IMR-90 (cell line): ENCODE results near the gene CD3E. TPM values are rescaled to one million over a fixed set of nuclear protein-coding genes. Genes with fewer than 3 reads are reported as not detected.

Experiments used
- ATAC-seq: fragments of 200-7000 bp; cut with Tn5 transposase; 2 replicates; pipeline ENCODE4 v1.9.1; 2020; ENCODE audit warnings: low read depth, mild to moderate bottlenecking, moderate library complexity
- BruUV-seq: library from RNA; stranded (reverse); fragments of 400-500 nt; replicated peaks from 2 replicates; lab custom pipeline; 2021; lab: Mats Ljungman, UMichigan
- CTCF ChIA-PET: fragments of 300-600 bp; formaldehyde crosslinking; extraction: SDS; loops from one replicate; lab custom pipeline; 2021; ENCODE audit warnings: antibody characterized with exemption; lab: Yijun Ruan, JAX
- POLR2A ChIA-PET: fragments of 300-600 bp; sonication (Branson Sonifier 250); formaldehyde crosslinking; loops from one replicate; lab custom pipeline; 2022; ENCODE audit warnings: antibody characterized with exemption; ENCODE audit not compliant: unreplicated experiment; lab: Charles Lee
- DNase-seq: peaks from one replicate; pipeline ENCODE4 v3.0.0; 2013
- H2AFZ ChIP-seq: replicated peaks from 2 replicates; pipeline ENCODE3; 2013; ENCODE audit warnings: low read length, mild to moderate bottlenecking; ENCODE audit not compliant: poor library complexity
- H2AK5ac ChIP-seq: 2 replicates; pipeline ENCODE4 v1.6.1; 2013; ENCODE audit warnings: low read depth, low read length, inconsistent platforms
- H2AK9ac ChIP-seq: replicated peaks from 2 replicates; pipeline ENCODE3; 2013; ENCODE audit warnings: mild to moderate bottlenecking, low read depth, low read length, moderate library complexity; ENCODE audit not compliant: poor library complexity
- H2BK120ac ChIP-seq: 2 replicates; pipeline ENCODE4 v1.6.1; 2013; ENCODE audit warnings: low read depth, low read length, inconsistent platforms
- H2BK15ac ChIP-seq: 3 replicates; pipeline ENCODE4 v1.6.1; 2013; ENCODE audit warnings: low read depth, low read length, inconsistent platforms
- H2BK20ac ChIP-seq: 2 replicates; pipeline ENCODE4 v1.6.1; 2013; ENCODE audit warnings: low read depth, mild to moderate bottlenecking, inconsistent platforms, low read length, moderate library complexity
- H2BK5ac ChIP-seq: 2 replicates; pipeline ENCODE4 v1.6.1; 2013; ENCODE audit warnings: mild to moderate bottlenecking, low read depth, low read length, inconsistent platforms; ENCODE audit not compliant: poor library complexity, severe bottlenecking
- H3K14ac ChIP-seq: replicated peaks from 2 replicates; pipeline ENCODE4 v1.6.1; 2013; ENCODE audit warnings: low read depth, low read length, inconsistent platforms
- H3K18ac ChIP-seq: 2 replicates; pipeline ENCODE4 v1.6.1; 2013; ENCODE audit warnings: low read depth, low read length, control low read depth
- H3K23ac ChIP-seq: 2 replicates; pipeline ENCODE4 v1.6.1; 2013; ENCODE audit warnings: low read depth, low read length, inconsistent platforms
- H3K27ac ChIP-seq: 2 replicates; pipeline ENCODE4 v1.5.1; 2013; ENCODE audit warnings: mild to moderate bottlenecking, control low read depth, low read length; ENCODE audit not compliant: insufficient read depth
- H3K27me3 ChIP-seq: 2 replicates; pipeline ENCODE4 v1.6.1; 2013; ENCODE audit warnings: low read length; ENCODE audit not compliant: control insufficient read depth, insufficient read depth
- H3K36me3 ChIP-seq: 2 replicates; pipeline ENCODE4 v1.6.1; 2013; ENCODE audit warnings: low read length, mixed read lengths; ENCODE audit not compliant: control insufficient read depth, insufficient read depth
- H3K4ac ChIP-seq: 2 replicates; pipeline ENCODE4 v1.6.1; 2013; ENCODE audit warnings: low read depth, low read length, inconsistent platforms
- H3K4me1 ChIP-seq: 2 replicates; pipeline ENCODE4 v1.6.1; 2013; ENCODE audit warnings: low read length, mixed read lengths; ENCODE audit not compliant: control insufficient read depth, insufficient read depth
- H3K4me2 ChIP-seq: 2 replicates; pipeline ENCODE4 v1.6.1; 2013; ENCODE audit warnings: low read depth, mild to moderate bottlenecking, control low read depth, low read length, moderate library complexity
- H3K4me3 ChIP-seq: 2 replicates; pipeline ENCODE4 v1.5.1; 2013; ENCODE audit warnings: low read depth, mild to moderate bottlenecking, control low read depth, low read length, moderate library complexity; ENCODE audit not compliant: insufficient read depth
- H3K56ac ChIP-seq: 2 replicates; pipeline ENCODE4 v1.6.1; 2013; ENCODE audit warnings: low read length, inconsistent platforms; ENCODE audit not compliant: insufficient read depth; ENCODE audit errors: extremely low read depth
- H3K79me1 ChIP-seq, 2 experiments: 2 replicates each; pipeline ENCODE4 v1.6.1; 2013; ENCODE audit warnings: low read length in 2 of 2, inconsistent platforms in 1 of 2, low read depth in 1 of 2
- H3K9ac ChIP-seq: 2 replicates; pipeline ENCODE4 v1.6.1; 2013; ENCODE audit warnings: low read depth, low read length, control low read depth
- H3K9me1 ChIP-seq: 2 replicates; pipeline ENCODE4 v1.6.1; 2013; ENCODE audit warnings: low read length, inconsistent platforms; ENCODE audit not compliant: insufficient read depth
- H3K9me3 ChIP-seq: 2 replicates; pipeline ENCODE4 v1.6.1; 2013; ENCODE audit warnings: low read length; ENCODE audit not compliant: control insufficient read depth, insufficient read depth
- H4K20me1 ChIP-seq: 2 replicates; pipeline ENCODE4 v1.6.1; 2013; ENCODE audit warnings: low read length, inconsistent platforms; ENCODE audit not compliant: insufficient read depth
- H4K5ac ChIP-seq: 2 replicates; pipeline ENCODE4 v1.6.1; 2013; ENCODE audit warnings: mild to moderate bottlenecking, low read depth, low read length, control low read depth
- H4K8ac ChIP-seq, 2 experiments: 2 replicates each; pipeline ENCODE4 v1.6.1; 2013; ENCODE audit warnings: low read depth in 2 of 2, low read length in 2 of 2, control low read depth in 1 of 2, inconsistent platforms in 1 of 2
- H4K91ac ChIP-seq: 2 replicates; pipeline ENCODE4 v1.6.1; 2013; ENCODE audit warnings: low read depth, low read length, inconsistent platforms; ENCODE audit not compliant: insufficient read depth
- CHD1 ChIP-seq: IDR thresholded peaks from 2 replicates; pipeline ENCODE4 v1.6.1; 2012; ENCODE audit warnings: low read depth, low read length, improper control_type of control experiment
- FOS ChIP-seq: fragments of 150-350 bp; IDR thresholded peaks from 2 replicates; pipeline ENCODE4 v1.6.1; 2016; ENCODE audit warnings: low read depth, low read length
- MAZ ChIP-seq: IDR thresholded peaks from 2 replicates; pipeline ENCODE4 v1.6.1; 2012; ENCODE audit warnings: low read depth, mild to moderate bottlenecking, low read length, improper control_type of control experiment, moderate library complexity, borderline replicate concordance
- RCOR1 ChIP-seq: IDR thresholded peaks from 2 replicates; pipeline ENCODE4 v1.6.1; 2012; ENCODE audit warnings: mild to moderate bottlenecking, low read length, improper control_type of control experiment; ENCODE audit not compliant: insufficient replicate concordance
- RFX5 ChIP-seq: IDR thresholded peaks from 2 replicates; pipeline ENCODE4 v1.8.0; 2012; ENCODE audit warnings: low read depth, mild to moderate bottlenecking, low read length, moderate library complexity
- WGBS, 2 experiments: methylation state at CpG; one replicate each; pipeline versions ENCODE4 v1.1.5 to v1.1.7; 2013; ENCODE audit warnings: missing lambda C conversion rate in 2 of 2; ENCODE audit not compliant: insufficient read length in 1 of 2; ENCODE audit errors: extremely low coverage in 2 of 2; 5-methylcytosine and 5-hydroxymethylcytosine counted together
- dilution Hi-C: fragments of 300-500 bp; cut with HindIII; formaldehyde crosslinking; loops from one replicate; pipeline ENCODE4 v1.14.3; 2018; ENCODE audit warnings: low sequenced_read_pairs; ENCODE audit not compliant: unreplicated experiment
- in situ Hi-C: fragments of 300-500 bp; cut with MboI; formaldehyde crosslinking; loops from 3 replicates; pipeline ENCODE4 v1.14.3; 2019; ENCODE audit warnings: low sequenced_read_pairs, inconsistent platforms, mixed read lengths
- intact Hi-C: fragments of 100-400 bp; cut with micrococcal nuclease; formaldehyde crosslinking; loops from 2 replicates; pipeline ENCODE4 v1.10.0; 2022
- polyA plus RNA-seq, 3 experiments: library from polyadenylated mRNA; depleted of rRNA; stranded (reverse); fragments of >200 nt; gene quantifications; 2 replicates each; pipeline ENCODE4 v1.2.3, GENCODE V29; 2012; ENCODE audit warnings: low replicate concordance in 1 of 3
- total RNA-seq: library from RNA; depleted of rRNA; stranded (reverse); fragments of >200 nt; gene quantifications from 2 replicates; pipeline ENCODE4 v1.2.3, GENCODE V29; 2012
- TF ChIP-seq, protein P1 (sequence below): fragments of 150-350 bp; IDR thresholded peaks from 2 replicates; pipeline ENCODE4 v1.6.1; 2017; ENCODE audit warnings: mild to moderate bottlenecking, antibody characterized with exemption, low read length, low read depth
- TF ChIP-seq, protein P2 (sequence below): fragments of 150-350 bp; IDR thresholded peaks from 2 replicates; pipeline ENCODE4 v1.6.1; 2016; ENCODE audit warnings: low read depth, mild to moderate bottlenecking, low read length, moderate library complexity, borderline replicate concordance

CD3E gene
- total and polyA plus RNA-seq, 2 of the 4 experiments (the other 2 are of a cell fraction) = not detected

DNA sequence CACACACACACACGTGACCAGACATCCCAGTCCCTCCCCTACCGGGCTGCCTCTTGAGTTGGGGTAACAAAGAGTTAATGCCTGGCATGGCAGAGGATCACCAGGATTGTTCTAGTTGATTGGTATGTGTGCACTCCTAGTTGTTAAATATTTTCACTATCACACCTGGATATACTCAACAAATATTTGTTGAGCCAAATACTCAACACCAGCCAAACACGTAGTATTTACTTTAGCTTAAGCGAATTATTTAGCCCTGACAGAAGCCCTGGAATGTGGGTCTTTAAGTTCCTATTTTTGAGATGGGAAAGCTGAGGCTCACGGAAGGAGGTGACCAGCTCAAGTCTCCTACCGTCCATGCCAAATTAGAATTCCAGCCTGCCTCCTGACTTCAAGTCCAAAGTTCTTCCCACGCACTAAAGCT is 10.5 kb downstream of the CD3E start:
- Histone ChIP-seq H3K56ac (no peak overlapping the region), H4K8ac (no peak overlapping the region), H2AK5ac (no peak overlapping the region), H3K9me1 (no peaks in the 10 kb centered on the region), H3K4me1 (no peaks in the 10 kb centered on the region), H3K18ac (no peak overlapping the region), H3K4me3 (no peak overlapping the region), H2BK20ac (no peak overlapping the region), H3K36me3 (no peaks in the 10 kb centered on the region), H3K23ac (no peak overlapping the region), H4K5ac (no peak overlapping the region), H4K91ac (no peak overlapping the region), H2AFZ (no peak overlapping the region), H3K4ac (no peak overlapping the region), H2AK9ac (no peak overlapping the region), H4K20me1 (no peaks in the 10 kb centered on the region), H3K9ac (no peak overlapping the region), H2BK120ac (no peak overlapping the region), H3K79me1 (no peaks in the 10 kb centered on the region), H3K4me2 (no peak overlapping the region), H3K9me3 (no peaks in the 10 kb centered on the region), H3K14ac (no peak overlapping the region), H3K27me3 (peaks cover 18% of the 10 kb centered on the region; the same call in 1 of the 2 replicates), H2BK15ac (no peak overlapping the region), H2BK5ac (no peak overlapping the region), H3K27ac (no peak overlapping the region)
- CTCF ChIA-PET = no interaction called here
- TF ChIP-seq CHD1 (no peak), RFX5 (no peak), RCOR1 (no peak), FOS (no peak), MAZ (no peak)
- TF ChIP-seq, protein P1, sequence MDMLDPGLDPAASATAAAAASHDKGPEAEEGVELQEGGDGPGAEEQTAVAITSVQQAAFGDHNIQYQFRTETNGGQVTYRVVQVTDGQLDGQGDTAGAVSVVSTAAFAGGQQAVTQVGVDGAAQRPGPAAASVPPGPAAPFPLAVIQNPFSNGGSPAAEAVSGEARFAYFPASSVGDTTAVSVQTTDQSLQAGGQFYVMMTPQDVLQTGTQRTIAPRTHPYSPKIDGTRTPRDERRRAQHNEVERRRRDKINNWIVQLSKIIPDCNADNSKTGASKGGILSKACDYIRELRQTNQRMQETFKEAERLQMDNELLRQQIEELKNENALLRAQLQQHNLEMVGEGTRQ = no peak
- TF ChIP-seq, protein P2, sequence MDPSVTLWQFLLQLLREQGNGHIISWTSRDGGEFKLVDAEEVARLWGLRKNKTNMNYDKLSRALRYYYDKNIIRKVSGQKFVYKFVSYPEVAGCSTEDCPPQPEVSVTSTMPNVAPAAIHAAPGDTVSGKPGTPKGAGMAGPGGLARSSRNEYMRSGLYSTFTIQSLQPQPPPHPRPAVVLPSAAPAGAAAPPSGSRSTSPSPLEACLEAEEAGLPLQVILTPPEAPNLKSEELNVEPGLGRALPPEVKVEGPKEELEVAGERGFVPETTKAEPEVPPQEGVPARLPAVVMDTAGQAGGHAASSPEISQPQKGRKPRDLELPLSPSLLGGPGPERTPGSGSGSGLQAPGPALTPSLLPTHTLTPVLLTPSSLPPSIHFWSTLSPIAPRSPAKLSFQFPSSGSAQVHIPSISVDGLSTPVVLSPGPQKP = no peak
- no TSS peak for BruUV-seq
- ATAC-seq (no peak), DNase-seq (no peak)
- 33% methylated on average over 1 of the region's 7 CpGs; no CpG with 5 or more reads in 1 of the 2 experiments for WGBS, 2 experiments
- dilution Hi-C loops (no loop called here), intact Hi-C loops (no loop called here), in situ Hi-C loops (no loop called here)
- POLR2A ChIA-PET = no interaction called here
